Measurements from ENCODE around the gene SLC22A12.

The SLC22A12 gene

DNA sequence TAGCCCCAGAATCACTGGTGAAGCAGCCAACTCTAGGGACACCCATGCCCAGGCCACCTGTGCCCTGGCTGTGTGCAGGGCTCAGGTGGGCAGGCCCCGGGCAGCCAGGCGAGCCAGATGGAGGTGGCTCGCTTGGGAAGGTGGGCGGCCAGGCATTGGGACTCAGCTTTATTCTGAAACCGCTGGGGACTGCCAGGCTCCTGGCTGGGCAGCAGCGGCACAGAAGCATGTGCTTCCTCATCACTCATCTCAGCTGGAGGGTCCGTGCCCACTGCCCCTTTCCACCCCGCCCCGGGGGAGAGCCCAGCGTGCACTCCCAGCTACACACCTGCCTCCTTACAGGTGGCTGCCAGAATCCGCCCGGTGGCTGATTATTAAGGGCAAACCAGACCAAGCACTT, 27.1 kb upstream of the SLC22A12 start:
- DNase-seq, result no peak

DNA sequence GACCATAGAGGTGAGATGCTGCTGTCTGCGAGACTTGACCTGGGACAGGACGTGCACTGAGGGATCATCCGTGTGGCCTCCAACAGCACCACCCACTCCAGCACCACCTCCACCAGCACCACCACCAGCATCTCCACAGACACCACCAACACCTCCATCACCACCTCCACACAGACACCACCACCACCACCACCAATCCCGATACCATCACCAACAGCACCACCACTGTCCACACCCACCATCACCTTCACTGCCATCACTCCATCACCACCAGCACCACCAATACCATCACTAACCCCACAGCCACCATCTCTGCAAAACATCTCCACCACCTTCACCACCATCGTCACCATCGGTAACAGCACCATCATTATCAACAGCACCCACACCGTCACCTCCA, 26.6 kb upstream of the SLC22A12 start:
- DNase-seq, result no peak

DNA sequence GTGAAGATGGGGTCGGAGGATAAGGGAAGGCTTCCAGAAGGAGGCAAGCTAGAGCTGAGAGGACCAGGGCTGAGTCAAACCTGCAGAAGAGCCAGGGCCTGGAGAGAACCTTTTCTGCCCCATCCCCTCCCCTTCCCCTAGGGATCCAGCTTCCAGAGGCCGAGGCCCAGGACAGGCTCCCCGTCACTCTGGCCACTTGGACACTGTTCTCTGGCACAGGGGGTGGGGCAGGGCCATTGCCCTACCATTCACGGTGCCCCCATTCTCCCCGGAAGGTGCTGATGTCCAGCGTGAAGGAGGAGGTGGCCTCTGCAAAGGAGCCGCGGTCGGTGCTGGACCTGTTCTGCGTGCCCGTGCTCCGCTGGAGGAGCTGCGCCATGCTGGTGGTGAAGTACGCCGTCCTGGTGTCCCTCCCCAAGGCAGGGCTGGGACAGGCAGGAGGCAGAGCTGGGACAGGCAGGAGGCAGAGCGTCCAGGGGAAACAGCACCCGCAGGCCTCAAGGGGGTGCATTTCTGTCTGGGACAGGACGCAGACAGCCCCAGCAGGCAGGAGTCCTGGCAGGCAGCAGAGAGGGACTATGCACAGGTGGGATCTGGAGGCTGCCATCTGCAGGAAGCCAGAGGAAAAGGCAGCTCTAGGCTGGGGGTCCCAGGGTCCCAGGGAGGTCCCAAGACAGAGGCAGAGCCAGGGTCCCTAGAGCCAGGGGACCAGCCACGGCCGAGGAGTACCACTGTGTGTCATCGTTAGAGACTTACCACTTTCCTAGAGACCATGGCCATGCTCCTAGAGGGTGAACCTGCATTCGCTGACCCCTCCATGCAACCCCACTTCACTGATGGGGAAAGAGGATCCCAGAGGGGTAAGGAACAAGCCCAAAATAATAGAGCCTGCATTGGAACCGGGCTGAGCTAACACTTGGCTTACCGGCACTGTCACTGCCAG, 25.8 kb upstream of the SLC22A12 start:
- DNase-seq, result no peak

DNA sequence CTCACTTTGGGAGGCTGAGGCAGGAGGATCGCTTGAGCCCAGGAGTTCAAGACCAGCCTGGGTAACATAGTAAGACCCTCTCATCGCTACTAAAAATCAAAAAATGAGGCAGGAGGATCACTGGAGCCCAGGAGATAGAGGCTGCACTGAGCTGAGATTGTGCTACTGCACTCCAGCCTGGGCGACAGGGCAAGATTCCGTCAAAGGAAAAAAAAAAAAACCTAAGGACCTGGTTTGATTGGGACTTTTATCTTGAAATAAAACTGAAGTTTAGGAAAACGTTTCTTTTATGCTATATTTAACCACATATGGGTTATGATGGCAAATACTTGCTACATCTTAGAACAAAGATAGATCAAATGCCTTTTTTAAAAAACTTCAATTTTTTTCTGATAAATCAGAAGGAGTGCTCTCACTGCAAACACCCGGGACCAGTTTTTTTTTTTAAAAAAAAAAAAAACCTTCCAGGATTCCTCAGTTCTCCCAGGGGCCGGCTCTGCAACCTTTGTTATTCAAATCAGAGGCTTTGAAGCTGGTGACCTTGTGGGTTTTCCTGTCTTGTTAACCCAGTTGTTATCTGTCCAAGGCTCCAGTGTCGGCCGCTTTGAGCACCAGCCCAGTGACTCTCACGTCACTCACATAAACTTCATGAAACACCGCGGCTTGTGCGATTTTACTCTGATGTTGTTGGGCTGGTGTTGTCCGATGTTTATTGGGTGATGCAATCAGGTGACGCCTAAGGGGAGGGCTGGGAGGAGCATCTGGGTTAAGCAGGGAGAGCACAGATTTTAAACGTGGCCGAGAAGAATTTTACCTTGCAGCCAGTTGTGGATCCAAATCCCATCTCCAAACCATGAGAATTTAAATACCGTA, 24.7 kb upstream of the SLC22A12 start:
- DNase-seq, result no peak

DNA sequence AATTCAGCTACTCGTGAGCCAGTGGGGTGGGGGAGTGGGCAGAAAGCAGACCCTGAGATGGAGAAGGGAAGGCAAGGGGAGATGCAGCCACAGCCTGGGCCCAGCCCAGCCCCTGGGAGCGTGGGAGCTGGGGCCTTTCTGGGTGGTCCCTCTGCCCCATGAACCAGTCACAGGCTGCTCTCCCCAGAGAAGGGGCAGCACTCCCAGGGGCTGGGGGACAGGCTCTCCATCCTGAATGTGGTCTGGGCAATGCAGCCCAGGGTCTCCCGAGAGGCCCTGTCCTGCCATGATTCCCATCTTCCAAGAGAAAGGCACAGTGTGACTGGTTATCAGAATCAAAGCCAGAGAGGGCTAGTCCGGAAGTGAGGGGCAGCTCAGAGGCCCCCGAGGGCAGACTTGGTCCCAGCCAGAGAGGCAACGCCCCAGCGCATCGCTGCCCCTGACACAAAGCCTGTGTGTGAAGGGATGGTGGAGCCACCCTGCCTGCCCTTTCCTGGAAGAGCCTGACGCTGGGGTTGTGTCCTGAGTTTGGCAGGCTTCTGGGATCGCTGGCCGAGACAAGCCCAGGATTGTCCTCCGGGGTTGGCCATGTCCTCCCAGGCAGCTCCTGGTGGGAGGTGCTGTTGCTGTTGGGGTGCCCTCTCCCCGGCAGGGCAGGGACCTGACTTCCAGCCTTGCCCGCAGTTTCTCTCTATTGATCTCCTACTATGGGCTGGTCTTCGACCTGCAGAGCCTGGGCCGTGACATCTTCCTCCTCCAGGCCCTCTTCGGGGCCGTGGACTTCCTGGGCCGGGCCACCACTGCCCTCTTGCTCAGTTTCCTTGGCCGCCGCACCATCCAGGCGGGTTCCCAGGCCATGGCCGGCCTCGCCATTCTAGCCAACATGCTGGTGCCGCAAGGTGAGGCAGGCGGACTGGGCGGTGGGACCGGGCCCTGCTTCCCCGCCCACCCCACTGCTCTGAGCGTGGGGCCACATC, 23.8 kb upstream of the SLC22A12 start:
- DNase-seq, result no peak

DNA sequence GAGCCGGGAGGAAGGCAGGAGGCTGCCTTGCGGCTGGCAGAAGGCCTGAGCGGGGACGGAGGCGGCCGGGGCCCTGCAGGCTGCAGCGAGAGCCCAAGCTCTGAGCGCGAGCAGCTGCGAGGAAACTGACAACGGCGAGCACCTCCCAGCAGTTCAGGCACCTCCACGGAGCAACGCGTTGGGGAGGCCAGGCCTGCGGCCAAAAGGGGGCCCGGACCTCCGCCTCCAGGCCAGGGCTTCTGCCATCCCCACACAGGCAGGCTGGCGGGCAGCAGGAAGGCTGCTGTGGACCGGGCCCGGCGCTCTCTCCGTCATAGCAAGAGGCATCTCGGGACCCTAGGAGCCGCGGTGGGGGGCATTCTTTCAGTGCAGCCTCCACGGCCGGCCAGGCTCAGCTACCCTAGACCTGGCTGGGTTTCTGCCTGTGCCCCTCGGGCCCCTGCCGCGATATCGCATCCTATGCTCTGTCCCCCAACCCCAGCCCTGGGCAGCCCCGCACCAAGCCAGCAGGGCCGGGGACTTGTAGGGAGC, 22.9 kb upstream of the SLC22A12 start:
- no peak for DNase-seq

DNA sequence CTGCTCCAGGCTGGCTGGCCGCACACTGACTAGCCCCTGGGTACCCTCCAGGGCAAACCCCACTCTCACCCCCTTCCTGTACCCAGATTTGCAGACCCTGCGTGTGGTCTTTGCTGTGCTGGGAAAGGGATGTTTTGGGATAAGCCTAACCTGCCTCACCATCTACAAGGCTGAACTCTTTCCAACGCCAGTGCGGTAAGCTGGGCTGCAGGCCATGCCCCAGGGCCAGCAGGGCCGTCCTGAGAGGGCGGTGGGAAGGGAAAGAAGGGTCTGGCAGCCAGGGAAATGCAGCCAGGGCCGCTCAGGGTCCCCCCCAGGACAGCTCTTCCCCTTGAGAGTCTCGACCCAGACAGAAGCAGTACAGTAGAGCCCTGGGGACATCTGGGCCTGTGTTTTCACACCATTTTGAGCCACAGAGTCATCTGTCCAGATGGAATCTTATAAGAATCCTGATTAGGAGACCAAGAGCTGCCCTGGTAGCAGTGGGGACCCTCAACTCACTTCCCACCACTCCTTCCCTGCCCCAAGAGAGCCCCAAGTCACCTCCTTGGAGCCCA, 22.4 kb upstream of the SLC22A12 start:
- DNase-seq, result no peak

DNA sequence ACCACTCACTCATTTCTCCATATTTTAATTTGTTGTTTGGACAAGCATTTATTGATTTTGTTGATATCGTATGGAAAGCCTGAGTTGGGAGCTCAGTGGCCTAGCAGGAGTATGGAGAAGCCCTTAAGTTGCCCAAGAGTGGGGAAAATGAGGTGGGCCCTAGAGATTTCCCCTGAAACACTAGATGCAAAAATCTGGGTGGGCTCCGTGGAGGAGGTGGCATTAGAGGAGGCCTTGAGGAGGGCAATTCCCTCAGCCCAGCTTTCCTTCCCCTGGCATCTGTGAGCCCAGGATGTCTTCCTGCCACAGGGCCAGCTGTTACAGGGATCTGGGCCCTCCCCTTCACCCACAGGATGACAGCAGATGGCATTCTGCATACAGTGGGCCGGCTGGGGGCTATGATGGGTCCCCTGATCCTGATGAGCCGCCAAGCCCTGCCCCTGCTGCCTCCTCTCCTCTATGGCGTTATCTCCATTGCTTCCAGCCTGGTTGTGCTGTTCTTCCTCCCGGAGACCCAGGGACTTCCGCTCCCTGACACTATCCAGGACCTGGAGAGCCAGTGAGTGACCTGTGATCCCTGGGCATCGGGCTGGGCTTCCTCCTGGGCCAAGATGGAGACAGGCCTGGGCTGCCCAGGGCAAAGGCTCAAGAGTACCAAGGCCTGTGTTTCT, 21.6 kb upstream of the SLC22A12 start:
- no peak for DNase-seq

DNA sequence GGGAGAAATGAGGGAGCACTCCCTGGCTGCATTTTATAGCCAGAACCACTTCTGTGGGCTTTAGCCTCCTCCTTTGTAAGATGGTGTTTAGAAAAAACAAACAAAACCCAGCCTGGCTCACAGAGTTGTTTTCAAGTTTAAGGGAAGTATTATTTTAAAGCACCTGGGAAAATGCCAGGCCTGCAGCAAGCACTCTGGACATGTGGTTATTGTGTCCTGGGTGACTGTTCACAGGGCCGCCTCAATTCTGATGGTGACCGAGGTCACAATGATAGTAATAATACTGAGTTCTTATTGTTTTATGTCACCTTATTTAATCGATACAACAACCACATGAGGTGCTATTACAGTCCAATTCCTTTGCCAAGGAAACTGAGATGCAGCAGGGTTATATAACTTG, 20.7 kb upstream of the SLC22A12 start:
- no peak for DNase-seq

DNA sequence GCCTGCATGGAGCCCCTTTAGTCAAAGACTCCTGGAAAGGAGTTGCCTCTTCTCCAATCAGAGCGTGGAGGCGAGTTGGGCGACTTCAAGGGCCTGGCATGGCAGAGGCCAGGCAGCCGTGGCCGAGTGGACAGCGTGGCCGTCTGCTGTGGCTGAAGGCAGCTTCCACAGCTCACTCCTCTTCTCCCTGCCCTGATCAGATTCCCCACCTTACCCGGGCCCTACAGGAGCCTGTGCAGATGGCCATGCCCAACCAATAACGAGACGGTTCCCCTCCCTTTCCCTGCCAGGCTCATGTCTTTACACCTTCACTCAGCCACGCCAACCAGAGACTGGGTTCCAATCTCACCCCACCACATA, 20.0 kb upstream of the SLC22A12 start:
- DNase-seq, result no peak

DNA sequence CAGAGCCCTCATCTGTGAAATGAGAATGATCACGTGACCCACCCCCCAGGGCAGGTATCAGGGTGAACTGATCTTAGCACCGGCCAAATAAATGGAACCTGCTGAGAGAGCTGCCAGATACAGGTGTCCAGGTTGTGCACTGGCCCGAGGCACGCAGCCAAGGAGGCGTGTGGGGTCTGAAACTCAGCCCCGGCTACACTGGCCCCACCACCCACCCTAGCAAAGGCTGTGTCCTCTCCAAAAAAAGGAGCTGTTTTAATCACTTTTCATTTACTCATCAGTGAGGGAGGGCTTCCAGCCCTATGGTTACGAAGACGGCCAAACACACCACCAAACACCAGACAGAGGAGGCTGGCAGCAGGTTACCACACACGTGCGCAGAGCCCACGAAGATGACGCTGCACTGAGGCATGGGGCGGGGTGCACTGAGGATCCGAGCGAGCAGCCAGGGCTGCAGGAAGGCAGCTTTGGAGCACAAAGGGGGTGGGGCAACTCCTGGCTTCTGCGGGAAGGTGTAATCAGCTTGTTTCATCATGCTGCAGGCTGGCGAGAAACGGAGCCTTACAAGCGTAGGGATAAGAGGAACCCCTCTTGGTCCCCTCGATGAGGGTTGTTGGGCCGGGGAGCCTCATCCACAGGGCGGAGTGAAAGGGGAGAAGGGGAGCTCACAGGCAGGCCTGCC, 19.5 kb upstream of the SLC22A12 start:
- DNase-seq, result no peak

DNA sequence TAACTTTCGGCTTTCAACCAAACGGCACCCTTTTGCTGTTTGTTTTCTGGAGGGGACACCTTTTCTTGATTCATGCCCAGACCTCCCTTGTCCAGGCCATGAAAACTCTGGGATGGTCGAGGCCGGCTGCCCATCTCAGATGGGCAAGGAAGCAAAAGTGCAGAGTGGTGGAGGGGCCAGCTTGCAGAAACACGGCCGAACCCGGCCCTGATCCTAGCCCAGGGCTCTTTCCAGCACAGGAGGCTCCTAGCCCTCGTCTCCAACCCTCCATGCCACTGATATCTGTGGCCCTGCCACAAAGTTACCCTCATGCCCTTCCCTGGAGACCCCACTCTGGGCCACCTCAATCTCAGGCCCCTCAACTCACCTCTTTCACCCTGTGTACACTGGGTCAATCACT, 18.9 kb upstream of the SLC22A12 start:
- DNase-seq, result no peak

DNA sequence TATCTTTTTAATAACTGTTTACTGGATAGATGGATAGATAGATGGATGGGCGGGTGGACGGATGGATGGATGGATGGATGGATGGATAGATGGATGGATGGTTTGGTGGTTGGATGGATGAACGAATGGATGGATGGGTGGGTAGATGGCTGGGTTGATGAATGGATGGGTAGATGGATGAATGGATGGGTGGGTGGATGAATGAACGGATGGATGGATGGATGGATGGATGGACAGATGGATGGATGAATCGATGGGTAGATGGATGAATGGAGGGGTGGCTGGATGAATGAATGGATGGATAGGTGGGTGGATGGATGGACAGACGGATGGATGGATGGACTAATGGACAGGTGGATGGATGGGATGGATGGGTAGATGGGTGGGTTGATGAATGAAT, 13.8 kb upstream of the SLC22A12 start:
- DNase-seq, result no peak

DNA sequence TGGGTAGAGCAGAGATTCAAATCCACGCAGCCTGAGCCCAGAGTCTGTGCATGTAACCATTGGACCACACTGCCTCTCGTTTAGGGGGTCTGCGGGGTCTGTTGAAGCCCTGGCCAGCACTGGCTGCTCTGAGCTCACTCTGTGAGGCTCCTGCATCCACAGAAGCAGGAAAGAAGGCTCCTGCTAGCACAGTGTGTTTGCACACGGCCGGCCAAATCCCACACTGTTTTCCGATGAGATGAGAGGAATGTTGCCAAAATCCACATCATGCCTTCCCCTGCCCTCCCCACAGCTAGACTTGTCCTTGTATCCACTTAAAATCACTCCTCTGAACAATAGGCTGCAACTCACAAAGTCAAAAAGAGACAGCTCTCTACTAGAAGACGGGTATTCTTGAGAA, 10.6 kb upstream of the SLC22A12 start:
- DNase-seq, result no peak

DNA sequence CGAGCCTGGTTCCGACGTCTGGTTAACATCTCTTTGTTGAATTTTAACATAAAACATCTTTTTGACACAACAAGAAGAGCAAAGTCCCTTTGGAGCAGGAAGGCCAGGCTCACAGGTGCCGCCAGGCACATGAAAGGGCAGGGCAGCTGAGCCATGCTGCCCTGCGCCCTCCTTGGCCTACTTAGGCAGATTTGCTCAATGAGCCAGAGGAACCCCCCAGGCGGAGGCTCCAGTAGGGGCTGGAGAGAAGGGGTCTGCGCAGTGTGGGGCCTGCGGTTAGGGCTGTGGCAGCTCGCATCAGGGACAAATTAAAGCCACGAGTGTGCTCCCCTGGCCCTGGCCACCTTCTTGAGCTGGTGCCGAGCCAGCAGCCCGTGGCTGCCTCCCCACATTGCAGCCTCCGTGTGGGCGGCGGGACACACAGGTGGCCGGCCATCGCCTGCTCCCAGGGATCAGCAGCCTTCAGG, 9.9 kb upstream of the SLC22A12 start:
- DNase-seq, result no peak

DNA sequence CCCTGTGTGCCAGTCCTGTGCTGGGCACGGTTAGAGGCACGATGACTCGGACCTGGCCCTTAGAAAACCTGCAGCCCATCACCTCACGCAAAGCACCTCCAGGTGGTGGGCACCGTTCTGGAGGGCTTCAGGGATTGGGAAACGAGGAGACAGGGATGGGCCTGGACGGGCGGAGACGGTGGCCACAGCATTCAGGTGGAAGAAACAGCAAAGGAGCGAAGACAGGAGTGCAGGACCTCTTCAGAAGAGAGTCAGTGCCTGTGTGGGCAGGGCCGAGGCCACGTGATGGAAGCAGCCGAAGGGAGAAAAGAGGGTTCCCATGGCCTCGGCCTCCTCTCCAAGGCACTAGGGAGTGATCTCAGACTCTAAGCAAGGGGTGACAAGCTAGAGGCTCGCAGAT, 8.1 kb upstream of the SLC22A12 start:
- DNase-seq, result no peak

DNA sequence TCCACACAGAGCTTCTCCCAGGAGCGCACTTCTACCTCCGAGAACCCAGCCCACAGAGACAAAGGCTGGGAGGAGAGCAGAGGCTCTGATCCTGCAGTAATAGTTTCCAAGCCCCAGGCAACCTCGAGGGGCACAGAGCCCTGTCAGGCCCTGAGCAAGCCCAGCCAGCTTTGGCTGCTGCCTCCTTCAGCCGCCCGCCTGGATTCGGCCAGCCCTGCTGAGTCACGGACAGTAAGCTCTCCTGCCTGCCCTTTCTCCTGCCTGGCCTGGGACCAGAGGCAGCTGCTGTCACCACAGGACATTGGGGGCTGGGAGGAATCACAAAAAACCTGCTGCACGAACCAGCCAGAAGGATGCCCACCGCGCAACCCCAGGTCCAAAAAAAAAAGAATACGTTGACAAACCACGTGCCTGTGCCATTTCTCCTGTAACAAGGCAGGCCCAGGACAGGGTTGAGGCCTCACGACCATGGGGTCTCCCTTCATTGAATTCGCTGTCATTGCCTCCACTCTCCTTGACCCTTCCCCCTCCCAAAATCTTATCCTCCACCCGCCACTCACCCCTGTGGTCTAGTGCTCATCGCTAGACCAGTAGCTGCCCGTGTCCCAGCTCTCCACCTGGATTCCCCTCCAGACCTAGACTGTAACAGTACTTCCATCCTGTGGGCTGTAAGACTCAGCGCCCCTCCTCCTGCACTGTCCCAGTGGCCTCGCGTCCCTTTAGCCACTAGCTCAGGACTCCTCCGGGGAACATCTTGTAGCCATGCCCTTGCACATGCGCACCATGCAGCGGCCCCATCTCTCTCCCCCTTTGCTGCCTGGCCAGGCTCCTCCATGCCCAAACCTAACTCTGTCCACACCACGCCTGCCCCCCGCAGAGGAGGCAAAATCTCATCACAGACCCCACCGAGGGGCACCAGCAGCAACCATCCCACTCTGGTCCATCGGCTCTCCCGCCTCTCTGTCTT, 7.4 kb upstream of the SLC22A12 start:
- no peak for DNase-seq

DNA sequence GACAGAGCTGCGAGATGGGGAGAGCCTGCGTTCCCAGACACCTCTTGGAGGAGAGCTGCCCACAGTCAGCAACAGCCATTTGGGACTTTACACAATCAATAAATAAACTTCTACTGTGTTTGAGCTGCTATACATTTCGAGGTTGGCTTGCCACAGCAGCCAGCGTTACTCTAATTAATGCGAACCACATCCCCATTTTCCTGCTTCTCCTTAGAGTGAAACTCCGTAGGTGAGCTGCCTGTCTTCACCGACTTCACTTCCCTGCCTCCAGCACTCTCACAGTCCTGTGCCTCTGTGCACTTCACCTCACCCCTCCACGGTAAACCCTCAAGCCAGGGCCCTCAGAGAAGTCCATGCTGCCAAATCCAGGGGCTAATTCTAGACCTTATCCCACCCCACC, 5.9 kb upstream of the SLC22A12 start:
- no peak for DNase-seq

DNA sequence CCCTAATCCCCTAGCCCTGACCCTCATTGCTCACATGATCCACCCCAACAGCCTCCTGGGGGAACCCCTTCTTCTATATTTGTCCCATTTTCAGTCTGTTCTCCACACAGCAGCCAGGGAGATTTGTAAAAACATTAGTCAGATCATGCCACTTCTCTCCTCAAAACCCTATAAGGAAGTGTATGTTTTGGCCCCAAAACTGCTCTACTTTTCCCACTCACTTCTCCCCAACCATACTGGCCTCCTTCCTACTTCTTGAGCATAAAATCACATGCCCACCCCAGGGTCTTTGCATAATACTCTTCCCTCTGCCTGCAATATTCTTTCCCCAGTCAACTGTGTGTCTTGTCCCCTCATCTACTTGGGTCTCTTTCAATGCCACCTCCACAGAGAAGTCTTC, 4.7 kb upstream of the SLC22A12 start:
- no peak for DNase-seq

DNA sequence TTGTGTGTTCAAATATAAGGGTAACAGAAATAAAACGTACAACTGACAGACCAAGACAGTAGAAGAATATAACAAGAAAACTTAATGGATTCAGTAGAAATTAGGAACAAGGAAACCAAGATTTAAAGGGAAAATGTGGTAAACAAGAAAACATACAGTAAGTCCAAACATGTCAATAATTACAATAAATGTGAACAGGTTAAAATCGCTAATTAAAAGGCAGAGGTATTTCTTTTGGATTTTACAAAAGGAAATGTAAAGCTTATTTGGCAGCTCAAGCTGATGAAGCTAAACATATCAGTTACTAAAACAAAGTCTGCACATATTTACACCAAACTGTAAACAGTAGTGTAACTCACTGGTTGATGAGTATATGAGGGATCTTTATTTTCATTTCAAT, 2.3 kb upstream of the SLC22A12 start:
- DNase-seq, result no peak
